Thymus (tissue), 11 donors: ENCODE measurements around the gene LRSAM1. TPM values are rescaled to one million over a fixed set of nuclear protein-coding genes. Genes with fewer than 3 reads are reported as not detected.

Experiments used
- DNase-seq, 9 donors: peaks; one replicate each; pipeline ENCODE4 v3.0.0-alpha.2; 2013; ENCODE audit warnings: low spot score in 9 of 9, low read depth in 6 of 9, missing footprints in 1 of 9
- H3K27ac ChIP-seq, 2 donors: one replicate each; pipeline ENCODE4 v1.5.1; 2013; ENCODE audit warnings: control low read depth in 1 of 2, low read depth in 1 of 2, low read length in 1 of 2, mild to moderate bottlenecking in 1 of 2, moderate library complexity in 1 of 2
- H3K27me3 ChIP-seq, 2 donors: one replicate each; pipeline ENCODE4 v1.5.1; 2013; ENCODE audit warnings: low read length in 1 of 2; ENCODE audit not compliant: control insufficient read depth in 2 of 2, insufficient read depth in 1 of 2
- H3K36me3 ChIP-seq, 2 donors: one replicate each; pipeline ENCODE4 v1.5.1; 2013; ENCODE audit warnings: low read length in 1 of 2, mild to moderate bottlenecking in 1 of 2, moderate library complexity in 1 of 2; ENCODE audit not compliant: control insufficient read depth in 2 of 2, insufficient read depth in 2 of 2
- H3K4me1 ChIP-seq, 2 donors: one replicate each; pipeline ENCODE4 v1.5.1; 2013; ENCODE audit warnings: low read length in 2 of 2; ENCODE audit not compliant: control insufficient read depth in 2 of 2, insufficient read depth in 2 of 2
- H3K4me3 ChIP-seq, 2 donors: one replicate each; pipeline ENCODE4 v1.5.1; 2013; ENCODE audit warnings: low read length in 2 of 2, control low read depth in 1 of 2, mild to moderate bottlenecking in 1 of 2
- H3K9me3 ChIP-seq, 2 donors: one replicate each; pipeline ENCODE4 v1.5.1; 2013; ENCODE audit warnings: low read length in 1 of 2, mild to moderate bottlenecking in 1 of 2; ENCODE audit not compliant: control insufficient read depth in 2 of 2, insufficient read depth in 1 of 2
- WGBS: extraction: QIAGEN DNeasy Blood & Tissue Kit; methylation state at CpG from one replicate; pipeline ENCODE4 v1.1.7; 2013; 5-methylcytosine and 5-hydroxymethylcytosine counted together
- polyA plus RNA-seq: library from polyadenylated mRNA; stranded (reverse); fragments of 200-250 nt; gene quantifications from one replicate; pipeline ENCODE4 v1.2.3, GENCODE V29; 2013
- total RNA-seq: library from RNA; stranded (reverse); fragments of 120-200 nt; gene quantifications from one replicate; pipeline ENCODE4 v1.2.4, GENCODE V29; 2013
- donor health status: healthy.

LRSAM1 gene
- total and polyA plus RNA-seq, 2 donors: 4.1 to 24.1 TPM

- H3K36me3 ChIP-seq: no peaks in the 10 kb centered on the region
- 87% methylated on average over 14 of the region's 14 CpGs for WGBS
- H3K9me3 ChIP-seq: no peaks in the 10 kb centered on the region
- DNase-seq: no peak
- no peaks in the 10 kb centered on the region for H3K4me1 ChIP-seq
- no peak overlapping the region for H3K4me3 ChIP-seq
- H3K27ac ChIP-seq: no peak overlapping the region
- H3K27me3 ChIP-seq: no peaks in the 10 kb centered on the region
These were observed 84.5 kb downstream of the LRSAM1 start for GRCh38 chr9:127535834-127536233.

- H3K4me1 ChIP-seq: no peaks in the 10 kb centered on the region
- DNase-seq: no peak
- no peaks in the 10 kb centered on the region for H3K9me3 ChIP-seq
- 92% methylated on average over 8 of the region's 8 CpGs for WGBS
- H3K36me3 ChIP-seq: no peaks in the 10 kb centered on the region
- no peak overlapping the region for H3K27ac ChIP-seq
- no peaks in the 10 kb centered on the region for H3K27me3 ChIP-seq
- H3K4me3 ChIP-seq: no peak overlapping the region
These were observed 85.2 kb downstream of the LRSAM1 start for GRCh38 chr9:127536499-127536898.

GRCh38 chr9:127537014-127537413, 85.7 kb downstream of the LRSAM1 start:
- no peaks in the 10 kb centered on the region for H3K9me3 ChIP-seq
- no peak overlapping the region for H3K4me3 ChIP-seq
- H3K27ac ChIP-seq: no peak overlapping the region
- DNase-seq: no peak
- H3K36me3 ChIP-seq: no peaks in the 10 kb centered on the region
- no peaks in the 10 kb centered on the region for H3K4me1 ChIP-seq
- WGBS: 96% methylated on average over 8 of the region's 8 CpGs
- H3K27me3 ChIP-seq: no peaks in the 10 kb centered on the region

- Histone ChIP-seq H3K27me3 (no peaks in the 10 kb centered on the region), H3K36me3 (no peaks in the 10 kb centered on the region), H3K4me1 (no peaks in the 10 kb centered on the region), H3K4me3 (no peak overlapping the region), H3K27ac (no peak overlapping the region), H3K9me3 (no peaks in the 10 kb centered on the region)
- no peak for DNase-seq
- 92% methylated on average over 3 of the region's 3 CpGs for WGBS
These were observed 86.5 kb downstream of the LRSAM1 start for GRCh38 chr9:127537792-127538191.

GRCh38 chr9:127538849-127539258, 87.5 kb downstream of the LRSAM1 start:
- no peak overlapping the region for H3K4me3 ChIP-seq

GRCh38 chr9:127539259-127539981, 88.1 kb downstream of the LRSAM1 start:
- Histone ChIP-seq H3K27ac (no peak overlapping the region), H3K4me1 (no peaks in the 10 kb centered on the region), H3K27me3 (no peaks in the 10 kb centered on the region), H3K36me3 (no peaks in the 10 kb centered on the region), H3K9me3 (no peaks in the 10 kb centered on the region), H3K4me3 (no peak overlapping the region)
- WGBS: 98% methylated on average over 17 of the region's 17 CpGs
- DNase-seq: no peak

More at GRCh38 chr9:127538849-127539258, 87.5 kb downstream of the LRSAM1 start:
- H3K9me3 ChIP-seq: no peaks in the 10 kb centered on the region
- no peaks in the 10 kb centered on the region for H3K36me3 ChIP-seq
- WGBS: 95% methylated on average over 4 of the region's 4 CpGs
- H3K27ac ChIP-seq: no peak overlapping the region
- DNase-seq: no peak
- no peaks in the 10 kb centered on the region for H3K27me3 ChIP-seq
- no peaks in the 10 kb centered on the region for H3K4me1 ChIP-seq

- Histone ChIP-seq H3K9me3 (no peaks in the 10 kb centered on the region), H3K27me3 (no peaks in the 10 kb centered on the region), H3K4me1 (no peaks in the 10 kb centered on the region), H3K36me3 (no peaks in the 10 kb centered on the region), H3K27ac (no peak overlapping the region), H3K4me3 (no peak overlapping the region)
- WGBS: 88% methylated on average over 15 of the region's 15 CpGs
- no peak for DNase-seq
These were observed 88.8 kb downstream of the LRSAM1 start for GRCh38 chr9:127539982-127540663.

- H3K9me3 ChIP-seq: no peaks in the 10 kb centered on the region
- no peak overlapping the region for H3K27ac ChIP-seq
- 93% methylated on average over 13 of the region's 13 CpGs for WGBS
- no peak for DNase-seq
- no peaks in the 10 kb centered on the region for H3K4me1 ChIP-seq
- no peak overlapping the region for H3K4me3 ChIP-seq
- H3K27me3 ChIP-seq: no peaks in the 10 kb centered on the region
- no peaks in the 10 kb centered on the region for H3K36me3 ChIP-seq
These were observed 89.3 kb downstream of the LRSAM1 start for GRCh38 chr9:127540664-127541041.

GRCh38 chr9:127541176-127541575, 89.9 kb downstream of the LRSAM1 start:
- no peaks in the 10 kb centered on the region for H3K27me3 ChIP-seq
- whole genome bisulfite sequencing: 95% methylated on average over 7 of the region's 7 CpGs
- no peaks in the 10 kb centered on the region for H3K4me1 ChIP-seq
- no peak overlapping the region for H3K27ac ChIP-seq
- no peak for DNase-seq
- no peaks in the 10 kb centered on the region for H3K36me3 ChIP-seq
- no peaks in the 10 kb centered on the region for H3K9me3 ChIP-seq
- H3K4me3 ChIP-seq: no peak overlapping the region
